ENCODE data around the gene COX6B1.
A peak's percentile ranks its signal among the peaks of the same experiment; 100 is the strongest.
"Not testable (repeated sequence)": the region's sequence is repeated elsewhere in the genome, so short reads cannot be mapped to it uniquely, and the experiment has no call there.

COX6B1 gene

DNA sequence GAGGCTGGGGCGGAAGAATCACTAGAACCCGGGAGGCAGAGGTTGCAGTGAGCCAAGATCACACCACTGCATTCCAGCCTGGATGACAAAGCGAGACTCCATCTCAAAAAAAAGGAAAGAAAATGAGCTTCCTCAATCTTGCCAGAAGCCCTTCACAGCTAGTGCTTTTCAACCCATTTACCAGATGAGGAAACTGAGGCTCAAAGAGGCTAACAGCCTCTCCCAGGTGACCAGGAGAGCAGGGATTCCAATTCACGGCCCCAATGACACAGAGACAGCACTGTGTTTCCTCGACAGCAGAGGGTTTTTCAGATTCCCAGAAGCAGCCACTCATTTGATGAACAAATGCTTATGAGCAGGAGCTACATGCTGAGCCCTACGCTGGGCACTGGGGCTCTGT lies 21.4 kb downstream of the COX6B1 start:
- no peak for DNase-seq

- no peak for DNase-seq
These were observed 21.9 kb downstream of the COX6B1 start for GRCh38 chr19:35669974-35670373.

GRCh38 chr19:35670686-35671085 lies 22.6 kb downstream of the COX6B1 start:
- DNase-seq: no peak

DNA sequence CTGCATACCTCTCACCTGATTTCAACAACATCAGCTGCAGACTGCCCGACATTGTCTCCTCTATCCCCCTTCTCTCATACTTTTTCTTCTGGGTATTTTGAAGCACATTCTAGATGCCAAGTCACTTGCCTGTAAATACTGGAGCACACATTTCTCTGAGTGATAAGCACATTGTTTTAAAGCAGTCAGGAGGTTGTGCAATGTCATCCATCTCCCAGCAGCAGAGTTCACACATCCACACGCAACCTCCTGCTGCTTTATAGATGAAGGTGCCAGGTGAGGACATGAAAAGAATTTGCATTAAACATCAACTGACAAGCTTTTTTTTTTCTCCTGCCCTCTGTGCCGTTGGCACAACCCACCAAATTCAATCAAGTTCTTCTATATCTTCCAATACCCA lies 23.7 kb downstream of the COX6B1 start:
- DNase-seq: no peak

GRCh38 chr19:35673121-35673804 lies 25.1 kb downstream of the COX6B1 start:
- peak; percentile 75 for DNase-seq

DNA sequence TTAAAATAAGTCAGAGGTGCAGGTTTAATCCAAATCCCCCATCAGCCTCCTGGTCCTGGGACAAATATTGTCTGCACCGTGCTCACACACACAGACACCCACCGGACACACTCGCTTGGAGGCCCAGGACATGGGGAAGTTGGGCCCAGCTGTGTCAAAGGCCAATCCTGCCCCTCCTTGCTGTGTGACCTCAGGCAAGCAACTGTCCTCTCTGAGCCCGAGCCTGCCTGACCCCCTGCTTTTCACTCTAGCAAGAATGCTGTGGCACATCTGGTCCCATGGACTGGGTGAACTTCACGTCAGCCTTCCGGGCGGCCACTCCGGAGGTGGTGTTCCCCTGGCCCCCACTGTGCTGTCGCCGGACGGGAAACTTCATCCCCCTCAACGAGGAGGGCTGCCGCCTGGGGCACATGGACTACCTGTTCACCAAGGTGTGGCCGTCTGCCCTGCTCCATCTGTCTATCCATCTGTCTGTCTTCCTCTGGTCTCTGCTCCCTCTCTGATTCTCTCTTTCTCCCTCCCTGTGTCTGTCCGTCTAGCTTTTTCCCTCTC lies 27.5 kb downstream of the COX6B1 start:
- no peak for DNase-seq

DNA sequence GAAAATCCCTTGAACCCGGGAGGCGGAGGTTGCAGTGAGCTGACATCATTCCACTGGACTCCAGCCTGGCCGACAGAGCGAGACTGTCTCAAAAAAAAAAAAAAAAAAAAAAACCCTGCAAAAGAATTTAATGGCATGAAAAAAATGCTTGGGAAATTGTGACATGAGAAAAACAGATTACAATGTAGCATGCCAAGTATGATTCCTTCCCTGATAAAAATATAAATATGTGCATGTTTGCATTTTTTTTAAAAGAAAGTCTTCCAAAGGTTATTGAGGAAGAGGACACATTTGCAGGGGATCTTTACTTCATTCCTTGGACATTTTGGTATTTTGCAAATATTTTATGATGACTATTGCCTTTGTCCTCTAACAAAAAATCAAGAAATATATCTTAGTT lies 41.7 kb downstream of the COX6B1 start:
- no peak for DNase-seq

DNA sequence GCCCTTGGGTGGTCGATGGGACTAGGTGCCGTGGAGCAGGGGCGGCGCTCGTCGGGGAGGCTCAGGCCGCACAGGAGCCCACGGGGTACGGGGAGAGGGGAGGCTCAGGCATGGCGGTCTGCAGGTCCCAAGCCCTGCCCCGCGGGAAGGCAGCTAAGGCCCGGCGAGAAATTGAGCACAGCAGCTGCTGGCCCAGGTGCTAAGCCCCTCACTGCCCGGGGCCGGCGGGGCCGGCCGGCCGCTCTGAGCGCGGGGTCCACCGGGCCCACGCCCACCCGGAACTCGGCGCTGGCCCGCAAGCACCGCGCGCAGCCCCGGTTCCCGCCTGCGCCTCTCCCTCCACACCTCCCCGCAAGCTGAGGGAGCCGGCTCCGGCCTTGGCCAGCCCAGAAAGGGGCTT lies 43.0 kb downstream of the COX6B1 start:
- not testable (repeated sequence) for DNase-seq

DNA sequence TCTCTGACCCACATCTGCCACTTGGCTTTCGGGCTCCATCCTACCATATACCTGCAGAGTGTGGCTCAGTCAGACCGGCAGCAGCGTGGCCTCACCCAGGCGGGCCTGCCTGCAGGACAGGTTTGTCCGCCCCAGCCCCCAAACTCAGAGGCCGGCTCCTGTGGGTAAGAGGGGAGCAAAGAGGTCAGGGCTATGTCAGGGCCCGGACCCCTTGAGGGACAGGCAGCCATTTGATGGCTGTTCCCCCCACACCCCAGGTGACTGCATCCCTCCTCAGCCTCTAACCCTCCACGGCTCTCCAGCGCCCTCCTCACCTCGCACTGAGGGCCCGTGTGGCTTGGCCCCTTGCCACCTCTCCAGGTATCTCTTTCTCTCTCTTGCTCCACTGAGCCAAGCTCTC lies 43.9 kb downstream of the COX6B1 start:
- no peak for DNase-seq

DNA sequence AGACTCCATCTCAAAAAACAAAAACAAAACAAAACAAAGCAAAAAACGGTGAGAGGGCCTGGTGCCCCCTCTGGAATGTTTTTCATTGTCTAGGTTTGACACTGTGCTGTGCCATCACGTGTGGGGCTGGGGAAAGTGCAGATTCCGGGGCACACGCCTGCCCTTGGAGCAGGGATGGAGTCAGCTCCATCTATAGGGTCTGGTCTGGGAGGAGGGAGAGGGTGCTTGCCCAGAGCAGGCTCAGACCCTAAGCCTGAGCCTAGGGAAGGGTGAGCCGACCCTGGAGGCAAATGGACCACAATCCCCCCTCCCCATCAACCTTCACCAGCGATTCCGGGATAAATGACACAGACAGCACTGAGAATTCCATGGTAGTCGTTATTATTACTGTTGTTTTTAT lies 45.3 kb downstream of the COX6B1 start:
- no peak for DNase-seq

DNA sequence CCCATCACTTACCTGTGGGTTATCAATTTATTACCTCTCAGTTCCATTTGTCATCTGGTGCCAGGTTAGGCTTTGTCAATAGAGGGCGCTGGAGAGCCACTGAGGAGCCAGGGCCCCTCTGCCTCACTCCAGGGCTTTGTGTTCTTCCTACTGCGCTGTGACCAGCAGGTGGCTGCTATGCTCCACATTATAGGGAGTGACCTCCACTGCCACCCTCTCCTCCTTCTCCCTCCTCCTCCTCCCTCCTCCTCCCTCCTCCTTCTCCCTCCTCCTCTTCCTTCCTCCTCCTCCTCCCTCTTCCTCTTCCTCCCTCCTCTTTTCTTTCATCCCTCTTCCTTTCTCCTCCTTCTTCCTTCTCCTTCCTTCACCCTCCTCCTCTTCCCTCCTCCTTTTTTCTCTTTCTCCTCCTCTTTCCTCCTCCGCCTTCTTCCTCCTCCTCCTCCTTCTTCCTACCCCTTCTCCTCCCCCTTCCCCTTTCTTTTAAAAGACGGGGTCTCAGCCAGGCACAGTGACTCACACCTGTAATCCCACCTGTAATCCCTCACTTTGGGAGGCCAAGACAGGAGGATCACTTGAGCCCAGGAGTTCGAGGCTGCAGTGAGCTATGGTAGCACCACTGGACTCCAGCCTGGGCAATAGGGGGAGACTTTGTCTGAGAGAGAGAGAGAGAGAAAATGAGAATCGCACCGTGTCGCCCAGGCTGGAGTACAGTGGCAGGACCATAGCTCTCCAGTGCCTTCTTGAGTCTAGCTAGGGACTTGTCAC lies 45.9 kb downstream of the COX6B1 start:
- DNase-seq: peak; percentile 94

GRCh38 chr19:35695895-35696422 lies 47.8 kb downstream of the COX6B1 start:
- DNase-seq: no peak

DNA sequence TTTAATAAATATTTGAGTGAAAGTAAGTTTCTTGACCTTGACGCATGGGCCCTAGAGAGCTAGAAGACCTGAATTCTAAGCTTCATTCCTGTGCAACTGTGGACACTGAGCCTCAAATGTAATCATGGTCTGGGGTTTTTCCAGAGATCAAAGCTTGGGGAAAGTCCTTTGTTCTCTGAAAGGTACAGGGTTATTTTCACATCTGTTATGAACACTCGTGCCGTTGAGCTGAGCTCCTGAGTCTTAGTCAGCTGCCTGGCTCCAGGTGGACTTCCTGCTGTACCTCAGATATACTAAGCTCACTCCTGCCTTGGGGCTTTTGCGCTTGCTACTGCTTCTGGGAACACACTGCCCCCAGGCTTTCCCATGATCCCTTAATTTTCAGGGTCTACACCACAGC lies 48.7 kb downstream of the COX6B1 start:
- peak; percentile 53 for DNase-seq

- peak; percentile 94 for DNase-seq
These were observed 54.3 kb downstream of the COX6B1 start for GRCh38 chr19:35702223-35703012.

DNA sequence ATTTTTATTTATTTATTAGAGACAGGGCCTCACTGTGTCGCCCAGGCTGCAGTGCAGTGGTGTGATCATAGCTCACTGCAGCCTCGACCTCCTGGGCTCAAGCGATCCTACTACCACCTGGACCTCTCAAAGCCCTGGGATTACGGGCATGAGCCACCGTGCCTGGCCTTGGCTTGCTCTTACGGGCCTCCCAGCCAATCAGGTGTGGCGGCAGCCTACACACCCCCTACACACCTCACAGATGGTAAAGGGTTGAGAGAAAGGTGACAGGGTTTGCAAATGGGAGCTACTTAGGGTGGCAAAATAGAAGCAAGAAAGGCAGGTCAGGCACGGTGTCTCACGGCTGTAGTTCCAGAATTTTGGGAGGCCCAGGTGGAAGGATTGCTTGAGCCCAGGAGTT lies 55.2 kb downstream of the COX6B1 start:
- DNase-seq: no peak

GRCh38 chr19:35704218-35704617 lies 56.1 kb downstream of the COX6B1 start, which contains the start of gene ZBTB32:
TSS of gene ZBTB32 (plus strand) at chr19:35704558. CDS start at chr19:35714627, 10,069 bp downstream.
- DNase-seq: peak; percentile 68

All from activated CD8-positive, alpha-beta memory T cell treated with anti-CD3 and anti-CD28 coated beads, Interleukin-2, amount 50 U/mL, for 48 hours (primary cell).